Heart right ventricle (tissue), 16 donors: Measurements from ENCODE around the gene TVP23C. TPM values are rescaled to one million over a fixed set of nuclear protein-coding genes. Genes with fewer than 3 reads are reported as not detected.

Experiments used
- ATAC-seq, 8 donors: fragments of 200-7000 bp; cut with Tn5 transposase; one replicate each; pipeline ENCODE4 v1.9.1; 2020; ENCODE audit warnings: mild to moderate bottlenecking in 8 of 8, moderate library complexity in 8 of 8, moderate number of reproducible peaks in 1 of 8
- DNase-seq, 2 donors: peaks; one replicate each; pipeline ENCODE4 v3.0.0-alpha.2; 2020
- H3K27ac ChIP-seq, 10 donors: fragments of 200-600 bp; sonication (generic) in 2 of 10; one replicate each; pipeline versions ENCODE4 v1.5.0 to v1.8.0; 2020 to 2022; ENCODE audit warnings: mild to moderate bottlenecking in 3 of 10
- H3K27me3 ChIP-seq, 7 donors: fragments of 200-600 bp; one replicate each; pipeline ENCODE4 v1.8.0; 2021 to 2022; ENCODE audit warnings: mild to moderate bottlenecking in 2 of 7
- H3K36me3 ChIP-seq, 9 donors: fragments of 200-600 bp; sonication (generic) in 1 of 9; one replicate each; pipeline versions ENCODE4 v1.5.0 to v1.8.0; 2020 to 2022; ENCODE audit warnings: mild to moderate bottlenecking in 2 of 9
- H3K4me1 ChIP-seq, 9 donors: fragments of 200-600 bp; sonication (generic) in 1 of 9; one replicate each; pipeline versions ENCODE4 v1.5.0 to v1.8.0; 2020 to 2022; ENCODE audit warnings: mild to moderate bottlenecking in 4 of 9
- H3K4me3 ChIP-seq, 10 donors: fragments of 200-600 bp; sonication (generic) in 2 of 10; one replicate each; pipeline versions ENCODE4 v1.5.0 to v1.8.0; 2020 to 2022; ENCODE audit warnings: mild to moderate bottlenecking in 7 of 10, moderate library complexity in 2 of 10
- H3K9me3 ChIP-seq, 11 donors: fragments of 200-600 bp in 10 of 11; sonication (generic) in 2 of 11; one replicate each; pipeline versions ENCODE4 v1.5.0 to v1.8.0; 2013 to 2022; ENCODE audit warnings: mild to moderate bottlenecking in 2 of 11, control low read depth in 1 of 11, moderate library complexity in 1 of 11
- WGBS, 2 donors: extraction: QIAGEN DNeasy Blood & Tissue Kit; methylation state at CpG; one replicate each; pipeline ENCODE4 v1.1.7; 2013; ENCODE audit warnings: inconsistent platforms in 1 of 2; 5-methylcytosine and 5-hydroxymethylcytosine counted together
- intact Hi-C, 10 donors: fragments of 100-400 bp; cut with DNase I; formaldehyde crosslinking; loops; one replicate each; pipeline versions ENCODE4 v1.11.1 to v1.14.2; 2022
- polyA plus RNA-seq, 2 donors: library from polyadenylated mRNA; stranded (reverse); fragments of 200-250 nt; gene quantifications; one replicate each; pipeline ENCODE4 v1.2.3, GENCODE V29; 2013
- total RNA-seq, 10 donors: library from RNA; stranded (reverse); fragmentation: NEBNext Ultra II Directional in 3 of 10; extraction: Animal tissue kit (Norgen Biotek cat#: 25700) in 3 of 10; gene quantifications; one replicate each; pipeline versions ENCODE4 v1.2.1 to v1.2.4, GENCODE V29; 2021 to 2023
- TF ChIP-seq, protein P1 (sequence below), 9 donors: fragments of 200-600 bp; sonication (generic) in 2 of 9; IDR thresholded peaks; one replicate each; pipeline versions ENCODE4 v1.5.0 to v1.8.0; 2021 to 2022; ENCODE audit warnings: antibody characterized with exemption in 9 of 9, mild to moderate bottlenecking in 5 of 9, moderate library complexity in 1 of 9
- donor health status: Arrhythmogenic right ventricular cardiomyopathy.
- donor health status: ischemic (EF 13 %, LVEDD 7.1; RV severe dilation, severe dysfunction).
- donor health status: healthy with polysubstance abuse.
- donor health status: DM: no; HTN: yes; CAD: no.
- donor health status: DM: no; HTN: no; CAD: no.
- donor health status: ischemic (EF 25% LVEDD 6.9; RV normal size, moderate dysfunction).
- donor health status: ischemic (EF 25% LVEDD 5.7; RV mildly dilated, moderate dysfunction).
- donor health status: healthy.
- donor health status: DM: yes; HTN: yes; CAD: no.
- donor health status: Ischemic cardiomyopathy.
- donor health status: ischemic (EF 35%, LVEDD 5.7; RV mildly dilated, moderate dysfunction).
- donor health status: nonischemic (EF 11% LVEDD 7.7; RV severe dilation, severe dysfunction).
- donor health status: DM: yes; HTN: yes; CAD: no.
- donor health status: PGD.
- donor health status: ischemic (EF 29% LVEDD 5.4; RV normal size, mild dysfunction).
- donor health status: nonischemic (EF 23%, LVEDD 6.1; RV moderate dilation, normal function).

Gene TVP23C
- total and polyA plus RNA-seq, 12 donors: 2.0 to 8.2 (median 4.8) TPM

DNA sequence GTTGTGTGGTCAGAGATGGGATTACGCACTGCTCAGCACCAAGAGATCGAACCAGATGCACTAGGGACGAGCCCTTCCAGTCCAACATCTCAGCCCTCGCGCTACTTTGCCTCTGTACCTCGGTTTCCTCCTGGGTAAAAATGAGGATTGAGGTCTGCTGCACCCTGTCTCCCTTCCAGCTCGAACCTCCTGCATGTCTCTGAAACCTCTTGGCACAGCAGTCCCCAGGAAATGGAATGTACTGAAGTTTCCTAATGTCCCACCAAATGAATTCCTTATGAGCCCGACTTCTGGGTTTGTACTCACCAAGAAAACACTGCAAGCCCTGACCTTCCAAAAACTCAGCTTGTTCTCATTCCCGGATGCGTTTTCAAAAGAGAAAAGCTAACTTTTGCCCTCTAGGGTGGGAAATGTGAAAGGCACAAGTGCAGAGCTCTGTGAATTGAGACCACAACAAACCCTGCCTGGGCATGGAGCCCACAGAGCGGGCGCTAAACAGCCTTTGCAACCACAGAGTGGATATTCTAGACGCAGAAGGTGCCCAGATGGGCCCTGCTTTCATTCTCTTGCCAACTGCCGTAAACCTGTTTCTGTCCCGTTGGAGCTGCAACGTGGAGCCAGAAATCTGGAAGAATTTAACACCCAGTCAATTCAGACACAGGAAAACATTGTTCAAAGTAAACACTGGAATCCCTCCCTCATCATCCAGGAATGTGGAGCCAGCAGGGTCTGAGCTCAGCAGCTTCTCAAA lies 106.1 kb downstream of the TVP23C start:
- Histone ChIP-seq H3K27ac (peak overlapping the region; percentile 23 to 80 (median 71)), H3K4me3 (peak overlapping the region in 2 of 10 donors; percentile 6 to 14), H3K27me3 (no peaks in the 10 kb centered on the region), H3K9me3 (peaks cover 0 to 10% (median 5%) of the 10 kb centered on the region in 11 donors), H3K4me1 (peaks cover 4 to 33% (median 22%) of the 10 kb centered on the region in 9 donors), H3K36me3 (peaks cover 0 to 5% (median 0%) of the 10 kb centered on the region in 9 donors)
- peak; percentile 48 to 78 (median 74) for ATAC-seq
- intact Hi-C loops: loop anchor here in 4 of 10 donors (2.0 to 10.0 kb wide), 7 partner anchors 35 to 196 kb away; partner anchors contain the start of gene TEKT3 (in 1 of the 4)
- TF ChIP-seq, protein P1, sequence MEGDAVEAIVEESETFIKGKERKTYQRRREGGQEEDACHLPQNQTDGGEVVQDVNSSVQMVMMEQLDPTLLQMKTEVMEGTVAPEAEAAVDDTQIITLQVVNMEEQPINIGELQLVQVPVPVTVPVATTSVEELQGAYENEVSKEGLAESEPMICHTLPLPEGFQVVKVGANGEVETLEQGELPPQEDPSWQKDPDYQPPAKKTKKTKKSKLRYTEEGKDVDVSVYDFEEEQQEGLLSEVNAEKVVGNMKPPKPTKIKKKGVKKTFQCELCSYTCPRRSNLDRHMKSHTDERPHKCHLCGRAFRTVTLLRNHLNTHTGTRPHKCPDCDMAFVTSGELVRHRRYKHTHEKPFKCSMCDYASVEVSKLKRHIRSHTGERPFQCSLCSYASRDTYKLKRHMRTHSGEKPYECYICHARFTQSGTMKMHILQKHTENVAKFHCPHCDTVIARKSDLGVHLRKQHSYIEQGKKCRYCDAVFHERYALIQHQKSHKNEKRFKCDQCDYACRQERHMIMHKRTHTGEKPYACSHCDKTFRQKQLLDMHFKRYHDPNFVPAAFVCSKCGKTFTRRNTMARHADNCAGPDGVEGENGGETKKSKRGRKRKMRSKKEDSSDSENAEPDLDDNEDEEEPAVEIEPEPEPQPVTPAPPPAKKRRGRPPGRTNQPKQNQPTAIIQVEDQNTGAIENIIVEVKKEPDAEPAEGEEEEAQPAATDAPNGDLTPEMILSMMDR (IDR thresholded peaks at IDR 0.05): peak in 8 of 9 donors; percentile 14 to 54 (median 38)
- 36 to 38% methylated on average over 16 of the region's 16 CpGs for WGBS, 2 donors
- peak; percentile 61 to 70 for DNase-seq

DNA sequence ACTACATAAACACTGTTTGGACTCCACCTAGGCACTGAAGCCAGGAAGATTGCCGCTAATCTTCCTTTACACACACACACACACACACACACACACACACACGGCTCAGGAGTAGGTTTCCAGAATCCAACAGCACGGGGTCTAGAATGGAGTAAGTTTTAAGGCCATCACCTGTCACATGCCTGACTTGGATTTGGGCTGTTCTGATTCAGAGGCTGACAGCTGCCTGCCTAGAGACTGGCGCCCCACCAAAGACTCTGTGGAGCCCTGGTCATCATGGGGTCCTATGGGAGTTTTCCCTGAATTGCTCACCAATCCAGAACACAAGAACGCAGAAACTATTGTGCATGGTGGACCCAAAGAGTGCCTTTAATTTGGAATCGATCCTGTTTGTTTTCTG lies 106.8 kb downstream of the TVP23C start:
- peak; percentile 8 to 46 (median 34) for ATAC-seq
- Histone ChIP-seq H3K9me3 (peaks cover 0 to 10% (median 5%) of the 10 kb centered on the region in 11 donors), H3K27ac (peak overlapping the region in 9 of 10 donors; percentile 23 to 80 (median 72)), H3K4me1 (peaks cover 4 to 37% (median 26%) of the 10 kb centered on the region in 9 donors), H3K27me3 (no peaks in the 10 kb centered on the region), H3K4me3 (no peak overlapping the region), H3K36me3 (peaks cover 0 to 5% (median 0%) of the 10 kb centered on the region in 9 donors)
- TF ChIP-seq, protein P1 (IDR thresholded peaks at IDR 0.05): no peak
- intact Hi-C loops: loop anchor here in 4 of 10 donors (2.0 to 10.0 kb wide), 7 partner anchors 36 to 196 kb away; partner anchors contain the start of gene TEKT3 (in 1 of the 4)
- WGBS, 2 donors: 76 to 90% methylated on average over 6 of the region's 6 CpGs
- DNase-seq: peak in 1 of 2 donors; percentile 40

- TF ChIP-seq, protein P1 (IDR thresholded peaks at IDR 0.05): no peak
- no peaks in the 10 kb centered on the region for H3K27me3 ChIP-seq
- peaks cover 4 to 38% (median 26%) of the 10 kb centered on the region in 9 donors for H3K4me1 ChIP-seq
- H3K9me3 ChIP-seq: peaks cover 0 to 10% (median 5%) of the 10 kb centered on the region in 11 donors
- H3K4me3 ChIP-seq: no peak overlapping the region
- no peak for ATAC-seq
- DNase-seq: no peak
- H3K36me3 ChIP-seq: peaks cover 0 to 5% (median 0%) of the 10 kb centered on the region in 9 donors
- no peak overlapping the region for H3K27ac ChIP-seq
- WGBS, 2 donors: 96% methylated on average over 5 of the region's 5 CpGs
- intact Hi-C loops: loop anchor here in 1 of 10 donors (10.0 kb wide), 1 partner anchor 110 kb away; the partner anchor contains the start of gene TEKT3
Observed at GRCh38 chr17:15454346-15454745, 108.9 kb downstream of the TVP23C start.

- TF ChIP-seq, protein P1 (IDR thresholded peaks at IDR 0.05): no peak
- Histone ChIP-seq H3K36me3 (peaks cover 0 to 5% (median 0%) of the 10 kb centered on the region in 9 donors), H3K4me3 (no peak overlapping the region), H3K9me3 (peaks cover 0 to 10% (median 5%) of the 10 kb centered on the region in 11 donors), H3K27me3 (no peaks in the 10 kb centered on the region), H3K27ac (no peak overlapping the region), H3K4me1 (peaks cover 4 to 43% (median 27%) of the 10 kb centered on the region in 9 donors)
- ATAC-seq: no peak
- no peak for DNase-seq
- WGBS, 2 donors: 70 to 82% methylated on average over 3 of the region's 3 CpGs
- intact Hi-C loops: loop anchor here in 1 of 10 donors (10.0 kb wide), 1 partner anchor 109 kb away; the partner anchor contains the start of gene TEKT3
Observed at GRCh38 chr17:15453782-15454181, 109.5 kb downstream of the TVP23C start.
